Epithelial cell of esophagus (primary cell): ENCODE measurements around the gene SLC22A4.

Source experiments
- DNase-seq: peaks from one replicate; pipeline ENCODE4 v3.0.0; 2010; ENCODE audit warnings: low read depth
- H3K4me3 ChIP-seq: 2 replicates; pipeline ENCODE4 v1.5.1; 2011; ENCODE audit warnings: mild to moderate bottlenecking, low read length, control low read depth
- CTCF ChIP-seq: IDR thresholded peaks from 2 replicates; pipeline ENCODE4 v1.5.1; 2011; ENCODE audit warnings: low read depth, mild to moderate bottlenecking, low read length, control low read depth, inconsistent platforms; ENCODE audit not compliant: insufficient read depth; ENCODE audit errors: missing control alignments

The SLC22A4 gene

GRCh38 chr5:132335402-132335801 is 41.2 kb downstream of the SLC22A4 start:
- no peak overlapping the region for H3K4me3 ChIP-seq
- TF ChIP-seq CTCF = no peak
- no peak for DNase-seq

GRCh38 chr5:132339502-132339901 is 45.3 kb downstream of the SLC22A4 start:
- no peak for DNase-seq
- TF ChIP-seq CTCF = no peak
- H3K4me3 ChIP-seq = no peak overlapping the region

GRCh38 chr5:132342291-132343180 is 48.3 kb downstream of the SLC22A4 start:
- no peak for DNase-seq
- no peak for TF ChIP-seq CTCF

GRCh38 chr5:132344775-132345514 is 50.8 kb downstream of the SLC22A4 start:
- no peak overlapping the region for H3K4me3 ChIP-seq
- no peak for TF ChIP-seq CTCF
- peak; percentile 58 for DNase-seq

More at GRCh38 chr5:132342291-132343180, 48.3 kb downstream of the SLC22A4 start:
- no peak overlapping the region for H3K4me3 ChIP-seq

GRCh38 chr5:132353486-132353995 is 59.3 kb downstream of the SLC22A4 start:
- DNase-seq = no peak
- no peak overlapping the region for H3K4me3 ChIP-seq
- TF ChIP-seq CTCF = no peak

GRCh38 chr5:132354381-132355139 is 60.4 kb downstream of the SLC22A4 start:
- TF ChIP-seq CTCF = no peak
- H3K4me3 ChIP-seq = no peak overlapping the region
- no peak for DNase-seq
